Peyer's patch (tissue), 4 donors: ENCODE results near the gene NDUFAF8. TPM values are rescaled to one million over a fixed set of nuclear protein-coding genes. Genes with fewer than 3 reads are reported as not detected.

Source experiments
- DNase-seq, 3 donors: peaks; one replicate each; pipeline ENCODE4 v3.0.0-alpha.2; 2017 to 2019
- H3K27ac ChIP-seq, 4 donors: fragments of 200-600 bp; sonication (generic); one replicate each; pipeline ENCODE4 v1.5.1; 2016 to 2019
- H3K27me3 ChIP-seq, 2 donors: fragments of 200-600 bp; sonication (generic); one replicate each; pipeline ENCODE4 v1.5.1; 2019
- H3K36me3 ChIP-seq, 3 donors: fragments of 200-600 bp; sonication (generic); one replicate each; pipeline ENCODE4 v1.5.1; 2016 to 2019
- H3K4me1 ChIP-seq, 4 donors: fragments of 200-600 bp; sonication (generic); one replicate each; pipeline ENCODE4 v1.5.1; 2016 to 2019
- H3K4me3 ChIP-seq, 4 donors: fragments of 200-600 bp; sonication (generic); 1 replicate in 3 of 4; 2 replicates in 1 of 4; pipeline ENCODE4 v1.5.1; 2016 to 2019; ENCODE audit warnings: mild to moderate bottlenecking in 1 of 4
- H3K9me3 ChIP-seq, 4 donors: fragments of 200-600 bp; sonication (generic); one replicate each; pipeline ENCODE4 v1.5.1; 2016 to 2019; ENCODE audit warnings: mild to moderate bottlenecking in 1 of 4
- CTCF ChIP-seq, 6 experiments: fragments of 450-650 bp in 4 of 6; fragments of 200-600 bp in 2 of 6; sonication (generic) in 1 of 6; IDR thresholded peaks; one replicate each; pipeline ENCODE4 v1.5.1; 2017 to 2019; ENCODE audit warnings: antibody characterized with exemption in 6 of 6, mild to moderate bottlenecking in 3 of 6, moderate library complexity in 1 of 6
- POLR2A ChIP-seq, 2 donors: fragments of 450-650 bp; IDR thresholded peaks; one replicate each; pipeline ENCODE4 v1.5.1; 2017; ENCODE audit warnings: antibody characterized with exemption in 2 of 2, mild to moderate bottlenecking in 2 of 2, moderate library complexity in 2 of 2
- total RNA-seq, 4 donors: library from RNA; depleted of rRNA; stranded (reverse); fragments of >200 nt; gene quantifications; one replicate each; pipeline ENCODE4 v1.1.0, GENCODE V29; 2016

The NDUFAF8 gene
- total RNA-seq, 4 donors from 2014 or later: 17.8 to 62.7 (median 25.2) TPM

DNA sequence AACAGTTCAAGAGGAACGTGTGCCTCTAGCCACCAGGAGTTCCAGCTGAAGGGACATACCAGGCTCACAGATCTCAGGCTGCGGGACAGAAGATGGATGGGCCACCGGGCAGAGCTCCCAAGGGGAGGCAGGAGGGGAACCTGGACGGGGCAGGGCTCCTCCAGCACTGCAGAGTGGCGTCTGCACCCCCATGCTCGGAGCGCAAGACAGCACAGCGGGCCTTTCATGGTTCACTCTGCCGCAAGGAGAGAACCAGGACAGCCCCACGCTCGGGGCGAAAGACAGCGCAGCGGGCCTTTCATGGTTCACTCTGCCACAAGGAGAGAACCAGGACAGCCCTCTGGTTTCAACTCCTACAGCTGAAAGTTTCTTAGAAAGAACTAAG lies 35.3 kb downstream of the NDUFAF8 start:
- H3K27ac ChIP-seq: no peak overlapping the region
- peaks cover 0 to 87% (median 0%) of the 10 kb centered on the region in 3 donors for H3K36me3 ChIP-seq
- H3K27me3 ChIP-seq: no peaks in the 10 kb centered on the region
- H3K4me3 ChIP-seq: no peak overlapping the region
- H3K4me1 ChIP-seq: peaks cover 0 to 12% (median 0%) of the 10 kb centered on the region in 4 donors
- DNase-seq: no peak
- TF ChIP-seq POLR2A (IDR thresholded peaks at IDR 0.05) (no peak), CTCF (IDR thresholded peaks at IDR 0.05) (no peak)
- no peaks in the 10 kb centered on the region for H3K9me3 ChIP-seq

- Histone ChIP-seq H3K4me3 (no peak overlapping the region), H3K9me3 (no peaks in the 10 kb centered on the region), H3K36me3 (peaks cover 0 to 85% (median 0%) of the 10 kb centered on the region in 3 donors), H3K27ac (no peak overlapping the region), H3K27me3 (no peaks in the 10 kb centered on the region), H3K4me1 (peaks cover 0 to 12% (median 0%) of the 10 kb centered on the region in 4 donors)
- DNase-seq: no peak
- TF ChIP-seq POLR2A (IDR thresholded peaks at IDR 0.05): no peak
- TF ChIP-seq CTCF (IDR thresholded peaks at IDR 0.05): no peak
Measured at GRCh38 chr17:81276781-81277180, 37.7 kb downstream of the NDUFAF8 start.

- Histone ChIP-seq H3K9me3 (no peaks in the 10 kb centered on the region), H3K36me3 (peaks cover 0 to 85% (median 0%) of the 10 kb centered on the region in 3 donors), H3K27ac (peak overlapping the region in 3 of 4 donors; percentile 42 to 67 (median 43)), H3K4me1 (peaks cover 0 to 12% (median 0%) of the 10 kb centered on the region in 4 donors), H3K27me3 (no peaks in the 10 kb centered on the region), H3K4me3 (no peak overlapping the region)
- peak in 1 of 3 donors; percentile 64 for DNase-seq
- TF ChIP-seq CTCF (IDR thresholded peaks at IDR 0.05): no peak
- TF ChIP-seq POLR2A (IDR thresholded peaks at IDR 0.05): no peak
Measured at GRCh38 chr17:81277421-81277820, 38.3 kb downstream of the NDUFAF8 start.

- H3K27me3 ChIP-seq: no peaks in the 10 kb centered on the region
- DNase-seq: no peak
- H3K9me3 ChIP-seq: no peaks in the 10 kb centered on the region
- H3K4me3 ChIP-seq: no peak overlapping the region
- H3K4me1 ChIP-seq: peaks cover 0 to 12% (median 0%) of the 10 kb centered on the region in 4 donors
- TF ChIP-seq CTCF (IDR thresholded peaks at IDR 0.05) (no peak), POLR2A (IDR thresholded peaks at IDR 0.05) (no peak)
- peaks cover 0 to 85% (median 0%) of the 10 kb centered on the region in 3 donors for H3K36me3 ChIP-seq
- H3K27ac ChIP-seq: peak overlapping the region in 2 of 4 donors; percentile 42 to 67
Measured at GRCh38 chr17:81277946-81278693, 39.0 kb downstream of the NDUFAF8 start.

- DNase-seq: no peak
- no peak for TF ChIP-seq CTCF (IDR thresholded peaks at IDR 0.05)
- TF ChIP-seq POLR2A (IDR thresholded peaks at IDR 0.05): no peak
- H3K4me1 ChIP-seq: peaks cover 0 to 12% (median 0%) of the 10 kb centered on the region in 4 donors
- no peak overlapping the region for H3K4me3 ChIP-seq
- H3K9me3 ChIP-seq: no peaks in the 10 kb centered on the region
- no peaks in the 10 kb centered on the region for H3K27me3 ChIP-seq
- peaks cover 0 to 81% (median 0%) of the 10 kb centered on the region in 3 donors for H3K36me3 ChIP-seq
- no peak overlapping the region for H3K27ac ChIP-seq
Measured at GRCh38 chr17:81278831-81279230, 39.7 kb downstream of the NDUFAF8 start.
